NT2/D1 (cell line): ENCODE data around the gene KCND3.

ENCODE experiments used
- SUZ12 ChIP-seq: IDR thresholded peaks from 2 replicates; pipeline ENCODE4 v1.6.1; 2011; ENCODE audit not compliant: insufficient read length, insufficient read depth; ENCODE audit errors: extremely low read depth
- YY1 ChIP-seq: IDR thresholded peaks from 2 replicates; pipeline ENCODE4 v1.6.1; 2011; ENCODE audit not compliant: insufficient read length, insufficient read depth
- ZNF274 ChIP-seq: IDR thresholded peaks from 2 replicates; pipeline ENCODE4 v1.6.1; 2011; ENCODE audit warnings: mild to moderate bottlenecking, low read depth, low read length

DNA sequence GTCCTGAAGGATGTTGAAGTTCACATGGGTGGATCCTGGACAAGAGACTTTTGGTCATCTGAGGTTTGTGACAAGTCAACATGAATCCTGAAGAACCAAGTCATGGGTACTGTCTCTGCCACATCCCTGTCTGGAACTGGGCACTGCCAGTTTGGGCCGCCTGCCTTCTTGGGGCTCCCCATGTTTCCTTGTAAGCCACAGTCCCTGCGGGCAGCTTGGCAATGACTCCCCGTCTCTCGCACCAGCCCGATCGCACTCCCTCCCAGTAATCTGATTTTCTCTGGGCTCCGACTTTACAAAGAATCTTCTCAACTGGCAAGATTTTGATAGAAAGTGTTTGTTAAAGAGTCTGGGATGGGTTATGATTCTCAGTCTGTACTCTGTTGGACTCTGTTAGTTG lies 153.4 kb downstream of the KCND3 start:
- TF ChIP-seq ZNF274 (no peak), SUZ12 (no peak), YY1 (no peak)
